K562 (cell line): ENCODE measurements around the gene DHODH. TPM values are rescaled to one million over a fixed set of nuclear protein-coding genes. Genes with fewer than 3 reads are reported as not detected.

Experiments used
- ATAC-seq: fragments of 200-7000 bp; cut with Tn5 transposase; 3 replicates; pipeline ENCODE4 v1.9.1; 2020; ENCODE audit warnings: moderate library complexity
- BruUV-seq: library from RNA; stranded (reverse); fragments of 400-500 nt; replicated peaks from 2 replicates; lab custom pipeline; 2021; lab: Mats Ljungman, UMichigan
- CTCF ChIA-PET: fragments of 300-600 bp; formaldehyde crosslinking; extraction: SDS; loops from one replicate; lab custom pipeline; 2021; ENCODE audit warnings: low intra/inter-chr PET ratio; lab: Yijun Ruan, JAX
- POLR2A ChIA-PET: fragments of 300-600, 350-650 bp; sonication (Branson Sonifier 250); formaldehyde crosslinking; extraction: SDS; loops from one replicate; lab custom pipeline; 2021; ENCODE audit warnings: antibody characterized with exemption, inconsistent platforms; lab: Yijun Ruan, JAX
- DNase-seq, 4 experiments: peaks; one replicate each; pipeline versions ENCODE4 v3.0.0 to v3.0.0-alpha.2; 2011 to 2018; ENCODE audit warnings: low spot score in 3 of 4, mixed read lengths in 3 of 4; ENCODE audit errors: extremely low read depth in 1 of 4
- FAIRE-seq: peaks from 2 replicates; lab custom pipeline; 2011; peaks lifted over from hg19 to GRCh38; lab: Jason Lieb, UNC
- H2AFZ ChIP-seq: 2 replicates; pipeline ENCODE4 v1.6.0; 2011; ENCODE audit warnings: low read depth, low read length, control low read depth, inconsistent platforms
- H3K27ac ChIP-seq: fragments of 200-600 bp; 3 replicates; pipeline ENCODE4 v1.8.0; 2011; ENCODE audit warnings: low read depth, mild to moderate bottlenecking, control low read depth, inconsistent platforms, low read length, moderate library complexity, mixed read lengths; ENCODE audit errors: extremely low read depth
- H3K27me3 ChIP-seq, 2 experiments: fragments of 300-600 bp in 1 of 2; 2 replicates in 1 of 2; 3 replicates in 1 of 2; pipeline versions ENCODE4 v1.6.0 to v1.8.0; 2011; ENCODE audit warnings: inconsistent platforms in 2 of 2, low read length in 2 of 2, mild to moderate bottlenecking in 1 of 2, mixed read lengths in 1 of 2, moderate library complexity in 1 of 2; ENCODE audit not compliant: control insufficient read depth in 2 of 2, insufficient read depth in 2 of 2
- H3K36me3 ChIP-seq: fragments of 300-600 bp; 3 replicates; pipeline ENCODE4 v1.8.0; 2011; ENCODE audit warnings: mild to moderate bottlenecking, low read length, inconsistent platforms; ENCODE audit not compliant: control insufficient read depth, insufficient read depth
- H3K4me1 ChIP-seq, 2 experiments: fragments of 200-600 bp in 1 of 2; replicated peaks in 1 of 2; 2 replicates in 1 of 2; 3 replicates in 1 of 2; pipeline versions ENCODE4 v1.5.1 to v1.8.0; 2011; ENCODE audit warnings: inconsistent platforms in 2 of 2, low read length in 2 of 2, mild to moderate bottlenecking in 1 of 2, mixed read lengths in 1 of 2, moderate library complexity in 1 of 2; ENCODE audit not compliant: control insufficient read depth in 2 of 2, insufficient read depth in 2 of 2
- H3K4me2 ChIP-seq: 2 replicates; pipeline ENCODE4 v1.6.1; 2011; ENCODE audit warnings: low read length, control low read depth, inconsistent platforms, mixed read lengths; ENCODE audit not compliant: insufficient read depth
- H3K4me3 ChIP-seq: fragments of 200-600 bp; sonication (generic), shearing (Covaris generic); 2 replicates; pipeline ENCODE4 v1.5.1; 2016; ENCODE audit warnings: control low read depth, inconsistent platforms
- H3K79me2 ChIP-seq: fragments of 200-600 bp; 3 replicates; pipeline ENCODE4 v1.8.0; 2011; ENCODE audit warnings: low read length, inconsistent platforms; ENCODE audit not compliant: control insufficient read depth, insufficient read depth
- H3K9ac ChIP-seq, 2 experiments: 2 replicates each; pipeline versions ENCODE4 v1.6.0 to v1.6.1; 2011; ENCODE audit warnings: low read depth in 2 of 2, low read length in 2 of 2, control low read depth in 1 of 2, inconsistent platforms in 1 of 2, mild to moderate bottlenecking in 1 of 2, mixed read lengths in 1 of 2; ENCODE audit not compliant: insufficient read depth in 1 of 2
- H3K9me1 ChIP-seq: one replicate; pipeline ENCODE4 v1.6.0; 2011; ENCODE audit warnings: inconsistent platforms, mild to moderate bottlenecking, low read length, moderate library complexity; ENCODE audit not compliant: control insufficient read depth, insufficient read depth
- H3K9me3 ChIP-seq: replicated peaks from 2 replicates; pipeline ENCODE4 v1.5.1; 2011; ENCODE audit warnings: low read depth, low read length, inconsistent platforms; ENCODE audit not compliant: control insufficient read depth, insufficient read depth
- H4K20me1 ChIP-seq: replicated peaks from 2 replicates; pipeline ENCODE4 v1.6.1; 2011; ENCODE audit warnings: low read length, inconsistent platforms, mixed read lengths; ENCODE audit not compliant: control insufficient read depth, insufficient read depth
- CBFA2T2 ChIP-seq: fragments of 450-650 bp; conservative IDR thresholded peaks from 2 replicates; pipeline ENCODE4 v1.6.1; 2017; ENCODE audit warnings: mild to moderate bottlenecking
- CBFA2T3 ChIP-seq: fragments of 450-650 bp; IDR thresholded peaks from 2 replicates; pipeline ENCODE4 v1.6.1; 2017
- CHAMP1 ChIP-seq: fragments of 450-650 bp; IDR thresholded peaks from 2 replicates; pipeline ENCODE4 v1.6.1; 2016; ENCODE audit warnings: mild to moderate bottlenecking
- E2F6 ChIP-seq, 2 experiments: IDR thresholded peaks; 2 replicates each; pipeline ENCODE4 v1.6.1; 2011; ENCODE audit warnings: borderline replicate concordance in 1 of 2, control low read depth in 1 of 2, low read depth in 1 of 2, low read length in 1 of 2, mild to moderate bottlenecking in 1 of 2, mixed read lengths in 1 of 2, moderate library complexity in 1 of 2; ENCODE audit not compliant: insufficient read depth in 1 of 2, insufficient read length in 1 of 2, poor library complexity in 1 of 2, severe bottlenecking in 1 of 2; ENCODE audit errors: extremely low read depth in 1 of 2
- ELF4 ChIP-seq: fragments of 450-650 bp; formaldehyde crosslinking; IDR thresholded peaks from 2 replicates; pipeline ENCODE4 v1.4.0; 2022; ENCODE audit warnings: missing genetic modification characterization
- FOXK1 ChIP-seq: sonication (generic); formaldehyde crosslinking; IDR thresholded peaks from 2 replicates; pipeline ENCODE4 v1.8.0; 2022; ENCODE audit warnings: missing genetic modification reagents, mild to moderate bottlenecking, borderline replicate concordance
- HDAC1 ChIP-seq, 2 experiments: fragments of 450-650 bp; IDR thresholded peaks; 2 replicates each; pipeline ENCODE4 v1.6.1; 2016 to 2017; ENCODE audit warnings: inconsistent platforms in 1 of 2, mild to moderate bottlenecking in 1 of 2, moderate library complexity in 1 of 2
- HMGN3 ChIP-seq: IDR thresholded peaks from 2 replicates; pipeline ENCODE4 v1.6.1; 2011; ENCODE audit warnings: borderline replicate concordance, low read depth, mild to moderate bottlenecking, mixed read lengths, low read length; ENCODE audit not compliant: insufficient read length; ENCODE audit errors: extremely low read depth
- L3MBTL2 ChIP-seq: fragments of 450-650 bp; IDR thresholded peaks from 2 replicates; pipeline ENCODE4 v1.6.1; 2016; ENCODE audit warnings: mild to moderate bottlenecking, moderate library complexity
- MNT ChIP-seq, 2 experiments: fragments of 450-650 bp; conservative IDR thresholded peaks; 2 replicates each; pipeline ENCODE4 v1.6.1; 2017; ENCODE audit warnings: mild to moderate bottlenecking in 2 of 2, moderate library complexity in 2 of 2
- MTA3 ChIP-seq: fragments of 450-650 bp; formaldehyde crosslinking; IDR thresholded peaks from 2 replicates; pipeline ENCODE4 v1.6.1; 2017; ENCODE audit warnings: mild to moderate bottlenecking, borderline replicate concordance
- NCOA6 ChIP-seq: fragments of 450-650 bp; IDR thresholded peaks from 2 replicates; pipeline ENCODE4 v1.6.1; 2017; ENCODE audit warnings: mild to moderate bottlenecking
- NFIC ChIP-seq: fragments of 450-650 bp; IDR thresholded peaks from 2 replicates; pipeline ENCODE4 v1.6.1; 2017; ENCODE audit warnings: mild to moderate bottlenecking, inconsistent platforms
- NRF1 ChIP-seq, 2 experiments: fragments of 450-650 bp; IDR thresholded peaks in 1 of 2; conservative IDR thresholded peaks in 1 of 2; 2 replicates each; pipeline ENCODE4 v1.6.1; 2014; ENCODE audit warnings: mild to moderate bottlenecking in 2 of 2
- TEAD4 ChIP-seq, 2 experiments: sonication (generic) in 1 of 2; formaldehyde crosslinking in 1 of 2; IDR thresholded peaks; 2 replicates each; pipeline versions ENCODE4 v1.6.1 to v1.8.0; 2012 to 2022; ENCODE audit warnings: borderline replicate concordance in 1 of 2, inconsistent platforms in 1 of 2, low read length in 1 of 2, mild to moderate bottlenecking in 1 of 2, missing genetic modification reagents in 1 of 2
- WGBS: fragments of 100-300 bp; shearing (Covaris generic); methylation state at CpG from one replicate; pipeline ENCODE4 v1.1.6; 2016; ENCODE audit warnings: low coverage, mixed read lengths; ENCODE audit not compliant: insufficient coverage; ENCODE audit errors: missing lambda C conversion rate; 5-methylcytosine and 5-hydroxymethylcytosine counted together
- in situ Hi-C: fragments of 300-500 bp; cut with MboI; formaldehyde crosslinking; loops from 4 replicates; pipeline ENCODE4 v1.15.0; 2018; ENCODE audit warnings: inconsistent platforms, mixed read lengths
- intact Hi-C: fragments of 100-400 bp; cut with micrococcal nuclease; formaldehyde crosslinking; loops from 2 replicates; pipeline ENCODE4 v1.14.2; 2022
- polyA plus RNA-seq, 8 experiments: library from polyadenylated mRNA; depleted of rRNA in 4 of 8; stranded (reverse) in 5 of 8; unstranded in 3 of 8; fragments of >200 nt; fragmentation: Nextera tagmentation in 2 of 8; fragmentation: Illumina TruSeq in 1 of 8; extraction: Ambion mirVana in 2 of 8; extraction: Trizol in 1 of 8; gene quantifications; 2 replicates each; pipeline versions ENCODE4 v1.2.1 to v1.2.3, GENCODE V29; 2011 to 2014; ENCODE audit warnings: inconsistent platforms in 1 of 8, missing spikeins in 1 of 8
- total RNA-seq, 7 experiments: library from RNA; depleted of rRNA in 6 of 7; stranded (reverse); fragments of >200 nt in 6 of 7; fragmentation: Illumina TruSeq in 2 of 7; extraction: Trizol in 2 of 7; gene quantifications; 2 replicates each; pipeline versions ENCODE4 v1.2.1 to v1.2.3, GENCODE V29; 2011 to 2021; ENCODE audit warnings: low replicate concordance in 1 of 7

Gene DHODH
- total and polyA plus RNA-seq, 9 of the 15 experiments (the other 6 are each of a cell fraction or from before 2014, with no cell fraction given), result 4.3 to 19.9 (median 12.7) TPM

- Histone ChIP-seq H2AFZ (peak overlapping the region; percentile 82), H3K79me2 (no peaks in the 10 kb centered on the region), H3K4me1 (peaks cover 0 to 11% of the 10 kb centered on the region in 2 experiments; a peak in 2 of 5 replicates), H3K4me3 (no peak overlapping the region), H4K20me1 (no peaks in the 10 kb centered on the region), H3K36me3 (no peaks in the 10 kb centered on the region), H3K4me2 (peak overlapping the region; percentile 56), H3K9ac (peak overlapping the region in 1 of 2 experiments; percentile 60; a peak in 2 of 4 replicates), H3K9me3 (peaks cover 12% of the 10 kb centered on the region), H3K27ac (peak overlapping the region; percentile 74), H3K9me1 (no peaks in the 10 kb centered on the region), H3K27me3 (no peaks in the 10 kb centered on the region)
- CTCF ChIA-PET, result no interaction called here
- ATAC-seq (peak; percentile 82), DNase-seq (peak; percentile 42 to 80 (median 54)), FAIRE-seq (peak; percentile 88)
- BruUV-seq, result TSS peak; percentile 46
- POLR2A ChIA-PET, result interaction anchor here (0.7 to 1.8 kb wide), 6 partner anchors 11 to 37 kb away, joined by 3 to 13 read pairs (median 4); partner anchors contain the start of genes DHX38 and TXNL4B
- 11% methylated on average over 12 of the region's 12 CpGs for WGBS
- intact Hi-C loops, result no loop called here
- in situ Hi-C loops, result no loop called here
- TF ChIP-seq L3MBTL2 (peak; percentile 46), CHAMP1 (peak; percentile 46; the same call in 1 of the 2 replicates), CBFA2T3 (peak; percentile 88), NFIC (peak; percentile 34; the same call in 1 of the 2 replicates), NCOA6 (no peak), FOXK1 (CRISPR knock-in tag) (no peak), CBFA2T2 (peak; percentile 75), TEAD4 (IDR thresholded peaks at IDR 0.05; ENCODE audit: low read length) (peak; percentile 88), TEAD4 (CRISPR knock-in tag; IDR thresholded peaks at IDR 0.05; ENCODE audit: borderline replicate concordance) (no peak), HMGN3 (peak; percentile 20), MTA3 (0 out of 2 replicates have a peak, but pooled peaks have one; percentile 66), MNT (conservative IDR thresholded peaks at IDR 0.05) (0 out of 4 replicates have a peak, but pooled peaks of 1 of the 2 experiments have one; percentile 27), HDAC1 (IDR thresholded peaks at IDR 0.05) (0 out of 4 replicates have a peak, but pooled peaks of 1 of the 2 experiments have one; percentile 36), E2F6 (IDR thresholded peaks at IDR 0.05; ENCODE audit: borderline replicate concordance in 1 of 2, extremely low read depth in 1 of 2, insufficient read depth in 1 of 2, insufficient read length in 1 of 2, low read depth in 1 of 2, low read length in 1 of 2, poor library complexity in 1 of 2, severe bottlenecking in 1 of 2) (peak; percentile 15 to 28), ELF4 (CRISPR knock-in tag) (0 out of 2 replicates have a peak, but pooled peaks have one; percentile 12), NRF1 (conservative IDR thresholded peaks at IDR 0.05 in 1 of 2, IDR thresholded peaks at IDR 0.05 in 1 of 2) (peak; percentile 38 to 59; a peak in 3 of 4 replicates)
These were observed 64.2 kb downstream of the DHODH start for GRCh38 chr16:72072514-72073342.
